ENCODE measurements around the gene SELENOF.

The SELENOF gene

GRCh38 chr1:86924324-86924960 lies 10.5 kb upstream of the SELENOF start:
- Histone ChIP-seq H3K4me3 (ENCODE audit: low read depth in 1 of 5, low read length in 5 of 5) (no peak overlapping the region), H3K36me3 (ENCODE audit: control insufficient read depth in 5 of 5, insufficient read depth in 5 of 5, low read length in 5 of 5) (no peaks in the 10 kb centered on the region)

GRCh38 chr1:86922445-86922844 lies 8.5 kb upstream of the SELENOF start:
- Histone ChIP-seq H3K9ac (ENCODE audit: low read length in 5 of 5) (no peak overlapping the region), H3K27ac (ENCODE audit: low read depth, low read length) (no peak overlapping the region), H3K9me3 (ENCODE audit: control insufficient read depth in 5 of 5, low read length in 5 of 5) (peaks cover 0 to 4% (median 0%) of the 10 kb centered on the region in 5 donors), H3K4me3 (ENCODE audit: low read depth in 1 of 5, low read length in 5 of 5) (no peak overlapping the region), H3K27me3 (ENCODE audit: control insufficient read depth in 5 of 5, insufficient read depth in 4 of 5, low read length in 5 of 5) (no peaks in the 10 kb centered on the region), H3K36me3 (ENCODE audit: control insufficient read depth in 5 of 5, insufficient read depth in 5 of 5, low read length in 5 of 5) (no peaks in the 10 kb centered on the region), H3K4me1 (ENCODE audit: control insufficient read depth in 5 of 5, insufficient read depth in 5 of 5, low read length in 5 of 5) (no peaks in the 10 kb centered on the region)

More at GRCh38 chr1:86924324-86924960, 10.5 kb upstream of the SELENOF start:
- Histone ChIP-seq H3K9ac (ENCODE audit: low read length in 5 of 5) (no peak overlapping the region), H3K27ac (ENCODE audit: low read depth, low read length) (no peak overlapping the region), H3K9me3 (ENCODE audit: control insufficient read depth in 5 of 5, low read length in 5 of 5) (peaks cover 0 to 4% (median 0%) of the 10 kb centered on the region in 5 donors), H3K27me3 (ENCODE audit: control insufficient read depth in 5 of 5, insufficient read depth in 4 of 5, low read length in 5 of 5) (no peaks in the 10 kb centered on the region), H3K4me1 (ENCODE audit: control insufficient read depth in 5 of 5, insufficient read depth in 5 of 5, low read length in 5 of 5) (no peaks in the 10 kb centered on the region)

- Histone ChIP-seq H3K36me3 (ENCODE audit: control insufficient read depth in 5 of 5, insufficient read depth in 5 of 5, low read length in 5 of 5) (no peaks in the 10 kb centered on the region), H3K27me3 (ENCODE audit: control insufficient read depth in 5 of 5, insufficient read depth in 4 of 5, low read length in 5 of 5) (no peaks in the 10 kb centered on the region), H3K4me3 (ENCODE audit: low read depth in 1 of 5, low read length in 5 of 5) (no peak overlapping the region), H3K4me1 (ENCODE audit: control insufficient read depth in 5 of 5, insufficient read depth in 5 of 5, low read length in 5 of 5) (peaks cover 8 to 31% (median 27%) of the 10 kb centered on the region in 5 donors), H3K27ac (ENCODE audit: low read depth, low read length) (no peak overlapping the region), H3K9ac (ENCODE audit: low read length in 5 of 5) (no peak overlapping the region), H3K9me3 (ENCODE audit: control insufficient read depth in 5 of 5, low read length in 5 of 5) (no peaks in the 10 kb centered on the region)
Observed at GRCh38 chr1:86916752-86917151, 2.8 kb upstream of the SELENOF start.

- Histone ChIP-seq H3K27ac (ENCODE audit: low read depth, low read length) (peak overlapping the region; percentile 70), H3K4me3 (ENCODE audit: low read depth in 1 of 5, low read length in 5 of 5) (peak overlapping the region; percentile 83 to 95 (median 92)), H3K4me1 (ENCODE audit: control insufficient read depth in 5 of 5, insufficient read depth in 5 of 5, low read length in 5 of 5) (peaks cover 8 to 32% (median 29%) of the 10 kb centered on the region in 5 donors), H3K27me3 (ENCODE audit: control insufficient read depth in 5 of 5, insufficient read depth in 4 of 5, low read length in 5 of 5) (no peaks in the 10 kb centered on the region), H3K9ac (ENCODE audit: low read length in 5 of 5) (peak overlapping the region; percentile 83 to 89 (median 85)), H3K9me3 (ENCODE audit: control insufficient read depth in 5 of 5, low read length in 5 of 5) (no peaks in the 10 kb centered on the region), H3K36me3 (ENCODE audit: control insufficient read depth in 5 of 5, insufficient read depth in 5 of 5, low read length in 5 of 5) (no peaks in the 10 kb centered on the region)
Observed at GRCh38 chr1:86915737-86916235, 1.9 kb upstream of the SELENOF start.

- H3K4me1 ChIP-seq (ENCODE audit: control insufficient read depth in 5 of 5, insufficient read depth in 5 of 5, low read length in 5 of 5), result peaks cover 8 to 32% (median 29%) of the 10 kb centered on the region in 5 donors
- peak overlapping the region; percentile 83 to 95 (median 92) for H3K4me3 ChIP-seq (ENCODE audit: low read depth in 1 of 5, low read length in 5 of 5)
- peak overlapping the region; percentile 83 to 89 (median 85) for H3K9ac ChIP-seq (ENCODE audit: low read length in 5 of 5)
- no peaks in the 10 kb centered on the region for H3K9me3 ChIP-seq (ENCODE audit: control insufficient read depth in 5 of 5, low read length in 5 of 5)
- H3K36me3 ChIP-seq (ENCODE audit: control insufficient read depth in 5 of 5, insufficient read depth in 5 of 5, low read length in 5 of 5), result peaks cover 0 to 2% (median under 1%) of the 10 kb centered on the region in 5 donors
- H3K27ac ChIP-seq (ENCODE audit: low read depth, low read length), result peak overlapping the region; percentile 70
- no peaks in the 10 kb centered on the region for H3K27me3 ChIP-seq (ENCODE audit: control insufficient read depth in 5 of 5, insufficient read depth in 4 of 5, low read length in 5 of 5)
Observed at GRCh38 chr1:86914998-86915736, 1.2 kb upstream of the SELENOF start.

GRCh38 chr1:86914601-86914997 lies 673 bp upstream of the SELENOF start, which contains the start of gene HS2ST1:
HS2ST1 (plus strand) TSS chr1:86914635.
- H3K27ac ChIP-seq (ENCODE audit: low read depth, low read length), result peak within 1 kb of the TSS; percentile 97
- H3K9ac ChIP-seq (ENCODE audit: low read length in 5 of 5), result peak within 1 kb of the TSS; percentile 85 to 100 (median 96)
- H3K27me3 ChIP-seq (ENCODE audit: control insufficient read depth in 5 of 5, insufficient read depth in 4 of 5, low read length in 5 of 5), result no peaks in the 10 kb centered on the region
- no peaks in the 10 kb centered on the region for H3K9me3 ChIP-seq (ENCODE audit: control insufficient read depth in 5 of 5, low read length in 5 of 5)
- H3K36me3 ChIP-seq (ENCODE audit: control insufficient read depth in 5 of 5, insufficient read depth in 5 of 5, low read length in 5 of 5), result peaks cover 0 to 5% (median 4%) of the 10 kb centered on the region in 5 donors
- H3K4me3 ChIP-seq (ENCODE audit: low read depth in 1 of 5, low read length in 5 of 5), result peak within 1 kb of the TSS; percentile 95 to 100 (median 99)
- H3K4me1 ChIP-seq (ENCODE audit: control insufficient read depth in 5 of 5, insufficient read depth in 5 of 5, low read length in 5 of 5), result peaks cover 8 to 32% (median 29%) of the 10 kb centered on the region in 5 donors

- H3K9me3 ChIP-seq (ENCODE audit: control insufficient read depth in 5 of 5, low read length in 5 of 5), result no peaks in the 10 kb centered on the region
Observed at GRCh38 chr1:86913399-86913895, 479 bp downstream of the SELENOF start.

GRCh38 chr1:86912281-86912900 lies 1.5 kb downstream of the SELENOF start:
- H3K4me1 ChIP-seq (ENCODE audit: control insufficient read depth in 5 of 5, insufficient read depth in 5 of 5, low read length in 5 of 5), result peaks cover 8 to 32% (median 29%) of the 10 kb centered on the region in 5 donors
- H3K9me3 ChIP-seq (ENCODE audit: control insufficient read depth in 5 of 5, low read length in 5 of 5), result no peaks in the 10 kb centered on the region
- peaks cover 0 to 5% (median 4%) of the 10 kb centered on the region in 5 donors for H3K36me3 ChIP-seq (ENCODE audit: control insufficient read depth in 5 of 5, insufficient read depth in 5 of 5, low read length in 5 of 5)
- peak overlapping the region; percentile 97 for H3K27ac ChIP-seq (ENCODE audit: low read depth, low read length)
- peak overlapping the region; percentile 25 to 100 (median 95) for H3K4me3 ChIP-seq (ENCODE audit: low read depth in 1 of 5, low read length in 5 of 5)
- H3K27me3 ChIP-seq (ENCODE audit: control insufficient read depth in 5 of 5, insufficient read depth in 4 of 5, low read length in 5 of 5), result no peaks in the 10 kb centered on the region
- H3K9ac ChIP-seq (ENCODE audit: low read length in 5 of 5), result peak overlapping the region; percentile 11 to 100 (median 96)

More at GRCh38 chr1:86913399-86913895, 479 bp downstream of the SELENOF start:
- H3K36me3 ChIP-seq (ENCODE audit: control insufficient read depth in 5 of 5, insufficient read depth in 5 of 5, low read length in 5 of 5), result peaks cover 0 to 5% (median 4%) of the 10 kb centered on the region in 5 donors
- no peaks in the 10 kb centered on the region for H3K27me3 ChIP-seq (ENCODE audit: control insufficient read depth in 5 of 5, insufficient read depth in 4 of 5, low read length in 5 of 5)
- H3K4me3 ChIP-seq (ENCODE audit: low read depth in 1 of 5, low read length in 5 of 5), result peak overlapping the region; percentile 95 to 100 (median 99)
- peaks cover 8 to 32% (median 29%) of the 10 kb centered on the region in 5 donors for H3K4me1 ChIP-seq (ENCODE audit: control insufficient read depth in 5 of 5, insufficient read depth in 5 of 5, low read length in 5 of 5)
- H3K27ac ChIP-seq (ENCODE audit: low read depth, low read length), result peak overlapping the region; percentile 97
- H3K9ac ChIP-seq (ENCODE audit: low read length in 5 of 5), result peak overlapping the region; percentile 85 to 100 (median 96)

- H3K9ac ChIP-seq (ENCODE audit: low read length in 5 of 5), result no peak overlapping the region
- no peak overlapping the region for H3K27ac ChIP-seq (ENCODE audit: low read depth, low read length)
- H3K9me3 ChIP-seq (ENCODE audit: control insufficient read depth in 5 of 5, low read length in 5 of 5), result no peaks in the 10 kb centered on the region
- H3K36me3 ChIP-seq (ENCODE audit: control insufficient read depth in 5 of 5, insufficient read depth in 5 of 5, low read length in 5 of 5), result peaks cover 5 to 16% (median 5%) of the 10 kb centered on the region in 5 donors
- H3K4me3 ChIP-seq (ENCODE audit: low read depth in 1 of 5, low read length in 5 of 5), result no peak overlapping the region
- H3K4me1 ChIP-seq (ENCODE audit: control insufficient read depth in 5 of 5, insufficient read depth in 5 of 5, low read length in 5 of 5), result peaks cover 0 to 4% (median 0%) of the 10 kb centered on the region in 5 donors
- no peaks in the 10 kb centered on the region for H3K27me3 ChIP-seq (ENCODE audit: control insufficient read depth in 5 of 5, insufficient read depth in 4 of 5, low read length in 5 of 5)
Observed at GRCh38 chr1:86906419-86906818, 7.5 kb downstream of the SELENOF start.
